Tongue (tissue), 3 donors: Measurements from ENCODE around the gene ANKS1B. TPM values are rescaled to one million over a fixed set of nuclear protein-coding genes. Genes with fewer than 3 reads are reported as not detected.

Experiments used
- DNase-seq: peaks from one replicate; pipeline ENCODE4 v3.0.0-alpha.2; 2015
- small RNA-seq: library from RNA; depleted of rRNA; stranded (forward); fragments of <200 nt; gene quantifications from one replicate; pipeline ENCODE3, GENCODE V24; 2014; ENCODE audit warnings: low replicate concordance
- total RNA-seq: library from RNA; depleted of rRNA; stranded (reverse); fragments of >200 nt; gene quantifications from one replicate; pipeline ENCODE4 v1.2.3, GENCODE V29; 2014

Gene ANKS1B
- total RNA-seq, 1 donor from 2014 or later = 16.5 TPM

GRCh38 chr12:98724384-98725155 lies 1260.2 kb downstream of the ANKS1B start:
- DNase-seq = no peak

- no peak for DNase-seq
Observed at GRCh38 chr12:98721204-98721702, 1263.5 kb downstream of the ANKS1B start.

DNA sequence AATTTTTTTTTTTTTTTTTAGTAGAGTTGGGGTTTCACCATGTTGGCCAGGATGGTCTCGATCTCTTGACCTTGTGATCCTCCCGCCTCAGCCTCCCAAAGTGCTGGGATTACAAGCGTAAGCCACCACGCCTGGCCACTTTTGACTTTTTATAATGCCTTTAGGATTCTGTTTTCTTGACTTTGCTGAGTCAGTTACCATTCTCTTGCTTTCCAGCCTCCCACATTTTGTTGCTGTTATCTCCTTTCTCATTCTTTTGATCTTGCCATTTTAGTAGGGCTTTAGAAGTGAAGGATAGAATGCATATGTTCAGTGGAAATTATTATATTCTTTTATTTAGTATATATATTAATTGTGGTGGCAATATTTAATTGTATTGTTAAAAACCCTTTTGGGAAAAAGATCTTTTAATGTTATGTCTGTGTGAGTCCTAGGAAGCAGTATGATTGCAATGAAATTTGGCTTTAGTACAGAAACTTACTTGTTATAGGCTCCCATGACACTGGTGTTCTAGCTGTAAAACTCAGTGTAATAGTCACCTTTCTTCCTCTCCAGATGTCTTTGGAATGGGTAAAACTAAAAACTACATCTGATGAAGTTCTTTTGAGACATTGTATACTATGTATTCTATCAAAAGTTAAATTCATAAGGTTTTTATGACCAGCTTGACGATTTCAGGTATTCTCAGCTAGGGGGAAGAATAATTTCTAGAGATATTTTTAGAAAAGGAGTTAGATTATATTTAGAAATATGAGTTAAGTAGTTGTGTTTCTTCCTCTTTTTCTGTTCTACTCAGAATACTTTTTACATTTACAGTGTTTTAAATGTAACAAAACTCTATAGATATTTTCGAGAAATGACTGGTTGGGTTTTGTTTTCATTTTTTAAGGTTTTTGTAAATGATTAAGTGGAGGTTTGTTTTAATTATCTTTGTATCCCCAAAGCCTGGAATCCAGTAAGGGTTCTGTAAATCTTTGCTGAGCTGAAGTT lies 1264.9 kb downstream of the ANKS1B start:
- DNase-seq = no peak

DNA sequence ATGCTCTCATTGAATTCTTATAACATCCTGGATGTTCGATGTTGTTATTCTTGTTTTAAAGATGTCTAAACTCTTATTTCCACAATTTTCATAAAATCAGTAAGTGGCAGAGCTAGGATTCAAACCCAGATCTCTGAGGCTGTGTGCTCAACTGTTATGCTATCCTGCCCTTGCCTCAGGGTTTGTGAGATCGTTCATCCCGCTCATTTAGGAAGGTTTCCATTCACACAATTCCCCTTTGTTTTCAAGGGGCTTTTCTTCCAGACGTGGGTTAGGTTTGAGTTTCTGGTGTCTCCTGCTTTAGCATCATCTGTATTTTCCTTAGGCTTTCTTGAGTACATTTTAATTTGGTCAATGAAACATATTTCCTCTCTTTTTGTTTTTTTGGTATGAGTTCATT lies 1270.3 kb downstream of the ANKS1B start:
- no peak for DNase-seq

DNA sequence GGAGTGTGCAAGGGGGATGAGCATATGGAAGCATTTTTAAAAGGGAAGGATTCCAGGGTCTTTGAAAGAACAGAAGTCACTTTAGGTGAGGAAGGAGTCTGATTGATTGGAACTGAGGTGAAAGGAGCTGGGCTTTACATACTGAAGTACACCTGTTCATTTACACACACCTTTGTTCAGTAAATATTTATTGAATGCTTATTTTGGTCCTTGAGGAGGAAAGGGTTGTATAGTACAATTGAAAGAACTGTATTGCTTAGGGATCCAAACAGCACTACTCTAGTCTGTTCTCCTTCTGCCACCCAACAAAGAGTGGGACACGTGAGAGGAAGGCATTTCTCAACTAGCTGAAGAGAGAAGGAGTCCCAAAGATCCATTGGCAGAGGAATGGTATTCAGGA lies 1275.7 kb downstream of the ANKS1B start:
- DNase-seq = no peak

DNA sequence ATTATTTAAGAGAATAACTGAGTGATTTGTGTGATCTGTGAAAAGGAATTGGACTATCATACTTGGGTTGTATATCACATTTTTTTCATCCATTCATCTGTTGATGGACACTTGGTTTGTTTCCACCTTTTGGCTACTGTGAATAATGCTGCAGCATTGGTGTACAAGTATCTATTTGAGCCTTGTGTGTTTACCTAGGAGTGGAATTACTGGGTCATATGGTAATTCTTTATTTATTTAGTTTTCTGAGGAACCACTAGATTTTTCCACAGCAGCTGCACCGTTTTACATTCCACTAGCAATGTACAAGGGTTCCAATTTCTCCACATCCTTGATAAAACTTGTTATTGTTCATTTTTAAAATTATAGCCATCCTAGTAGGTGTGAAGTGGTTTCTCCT lies 1283.6 kb downstream of the ANKS1B start:
- peak; percentile 13 for DNase-seq

GRCh38 chr12:98699586-98699985 lies 1285.2 kb downstream of the ANKS1B start:
- DNase-seq = no peak

DNA sequence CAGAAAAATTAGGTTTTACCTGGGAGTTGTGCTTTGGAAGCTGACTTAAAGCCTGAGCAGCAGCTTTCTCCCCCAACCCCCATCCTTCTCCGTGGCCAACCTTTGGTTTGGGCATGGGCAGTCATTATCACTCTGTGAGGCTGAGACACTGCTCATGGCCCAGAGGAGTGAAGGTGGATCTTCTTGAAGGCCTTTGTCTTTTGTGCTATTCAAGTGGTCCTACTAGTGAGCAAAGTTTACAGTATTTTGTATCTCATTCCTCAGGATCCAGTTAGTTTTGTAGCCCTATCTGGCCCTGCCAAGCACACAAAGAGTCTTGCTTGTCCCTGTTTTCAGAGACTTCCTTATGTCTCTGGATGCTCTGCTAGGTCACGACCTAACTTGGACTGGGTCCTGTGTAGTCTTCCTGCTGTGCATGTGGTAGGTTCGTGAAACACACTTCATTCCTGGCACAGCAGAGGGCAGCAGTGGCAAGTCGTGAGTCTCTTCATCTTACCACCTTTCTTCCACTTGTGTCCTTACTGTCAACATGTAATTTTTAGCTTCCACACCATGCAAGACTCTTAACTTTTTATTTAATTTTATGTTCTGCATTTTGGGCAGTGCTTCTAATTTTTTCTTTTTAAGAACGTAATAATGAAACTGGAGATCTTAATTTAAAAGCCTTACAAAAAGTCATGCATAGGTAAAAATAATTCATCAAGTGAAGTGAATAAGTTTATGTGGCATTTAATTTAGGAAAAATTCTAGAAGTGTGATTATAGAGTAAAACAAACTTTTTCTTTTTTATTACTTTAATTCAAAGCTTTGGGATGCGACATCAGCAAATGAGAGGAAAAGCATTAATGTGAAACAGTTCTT lies 1285.9 kb downstream of the ANKS1B start:
- peak; percentile 69 for DNase-seq

GRCh38 chr12:98697209-98697608 lies 1287.5 kb downstream of the ANKS1B start:
- no peak for DNase-seq

GRCh38 chr12:98696036-98696646 lies 1288.6 kb downstream of the ANKS1B start:
- DNase-seq = no peak

GRCh38 chr12:98691351-98691750 lies 1293.4 kb downstream of the ANKS1B start:
- no peak for DNase-seq

GRCh38 chr12:98686603-98687002 lies 1298.1 kb downstream of the ANKS1B start:
- no peak for DNase-seq

Small RNA genes within 50 kb of the gene (small RNA-seq; reads per million reads assigned to genes)
- gene RNA5SP366 = 0.10 reads per million

Other genes with a start within 250 kb of the ANKS1B start
- 29.6 TPM for gene BLTP3B, start 157.9 kb upstream of the ANKS1B start, total RNA-seq
- 12.5 TPM for gene ACTR6, start 215.9 kb upstream of the ANKS1B start, total RNA-seq